Activated T-helper 1 cell treated with anti-CD3 and anti-CD28 coated beads, Interleukin-12 subunit alpha, Interleukin-12 subunit beta, Interleukin-2, Interleukin-4 antibody, amounts not matched to agents 30 ng/mL and 10 ng/mL and 1 ng/mL, durations not matched to agents 14 hours and 24 hours and 36 hours (primary cell): Measurements from ENCODE around the gene TRIM8. TPM values are rescaled to one million over a fixed set of nuclear protein-coding genes. Genes with fewer than 3 reads are reported as not detected.
"Not testable (repeated sequence)": the region's sequence is repeated elsewhere in the genome, so short reads cannot be mapped to it uniquely, and the experiment has no call there.

ENCODE experiments used
- DNase-seq: peaks from one replicate; pipeline ENCODE4 v3.0.0; 2021; ENCODE audit warnings: low spot score
- H3K27ac Mint-ChIP-seq: one replicate; pipeline ENCODE4 v1.8.0; 2021; ENCODE audit warnings: mild to moderate bottlenecking, mixed read lengths
- H3K27me3 Mint-ChIP-seq: one replicate; pipeline ENCODE4 v1.8.0; 2022; ENCODE audit warnings: mild to moderate bottlenecking, moderate library complexity, mixed read lengths; ENCODE audit not compliant: insufficient read depth
- H3K36me3 Mint-ChIP-seq: one replicate; pipeline ENCODE4 v1.8.0; 2021; ENCODE audit warnings: low read depth, mixed read lengths
- H3K4me1 Mint-ChIP-seq: one replicate; pipeline ENCODE4 v1.8.0; 2021; ENCODE audit warnings: low read depth, mixed read lengths
- H3K4me3 Mint-ChIP-seq: one replicate; pipeline ENCODE4 v1.8.0; 2021; ENCODE audit warnings: mild to moderate bottlenecking, moderate library complexity, mixed read lengths
- H3K9me3 Mint-ChIP-seq: one replicate; pipeline ENCODE4 v1.8.0; 2021; ENCODE audit warnings: mixed read lengths
- intact Hi-C: fragments of 100-400 bp; cut with micrococcal nuclease; formaldehyde crosslinking; loops from one replicate; pipeline ENCODE4 v1.15.1; 2024
- total RNA-seq: library from RNA; stranded (reverse); gene quantifications from 2 replicates; pipeline ENCODE4 v1.2.3, GENCODE V29; 2022

Gene TRIM8
- total RNA-seq, 1 donor from 2014 or later: 111 TPM

DNA sequence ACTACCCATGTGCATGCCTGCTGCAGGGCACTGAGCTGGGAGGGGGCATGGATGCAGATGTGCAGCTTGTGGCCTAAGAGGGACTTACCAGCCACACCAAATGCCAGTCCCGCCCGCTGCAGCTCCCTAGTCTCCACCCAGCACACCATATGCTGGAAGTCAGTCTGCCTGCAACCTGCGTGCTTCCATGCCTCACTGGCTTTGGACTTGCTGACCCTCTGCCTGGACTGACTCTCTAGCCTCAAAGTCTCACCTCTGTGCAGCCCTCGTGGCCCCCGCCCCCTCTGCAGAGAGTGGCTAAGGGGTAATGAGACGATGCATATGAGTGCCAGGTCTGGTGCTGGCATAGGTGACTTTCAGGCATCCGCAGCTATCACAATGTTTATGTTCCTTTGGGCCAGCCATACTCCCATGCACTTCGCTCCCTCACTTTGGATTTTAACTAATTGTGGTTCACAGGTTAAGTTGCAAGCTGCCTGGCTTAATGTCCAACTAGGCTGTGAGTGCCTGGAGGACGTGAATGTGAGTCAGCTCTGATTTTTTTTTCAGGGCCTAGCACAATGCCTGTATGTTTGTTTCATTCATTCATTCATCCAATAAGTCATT is 21.7 kb downstream of the TRIM8 start:
- no peak for DNase-seq
- H3K4me3 Mint-ChIP-seq: no peak overlapping the region
- no peaks in the 10 kb centered on the region for H3K9me3 Mint-ChIP-seq
- peaks cover 25% of the 10 kb centered on the region for H3K4me1 Mint-ChIP-seq
- H3K36me3 Mint-ChIP-seq: no peaks in the 10 kb centered on the region
- H3K27me3 Mint-ChIP-seq: peaks cover 2% of the 10 kb centered on the region
- no peak overlapping the region for H3K27ac Mint-ChIP-seq
- intact Hi-C loops: no loop called here

DNA sequence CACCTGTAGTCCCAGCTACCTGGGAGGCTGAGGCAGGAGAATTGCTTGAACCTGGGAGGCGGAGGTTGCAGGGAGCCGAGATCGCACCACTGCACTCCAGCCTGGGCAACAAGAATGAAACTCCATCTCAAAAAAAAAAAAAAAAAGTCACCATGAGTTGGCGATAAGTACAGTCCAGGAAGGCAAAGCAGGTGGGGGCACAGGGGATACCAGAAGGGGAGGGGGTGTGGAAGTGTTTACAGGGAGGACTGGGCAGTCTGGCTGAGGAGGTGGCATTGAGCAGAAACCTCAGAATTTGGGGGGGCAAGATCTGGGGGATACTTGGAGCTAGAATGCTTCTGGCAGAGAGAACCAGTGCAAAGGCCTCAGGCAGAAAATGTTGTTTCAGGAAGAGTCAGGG is 23.1 kb downstream of the TRIM8 start:
- Mint-ChIP-seq H3K4me1 (peaks cover 13% of the 10 kb centered on the region), H3K27ac (peak overlapping the region; percentile 16)
- DNase-seq, H3K9me3 Mint-ChIP-seq, H3K36me3 Mint-ChIP-seq, H3K27me3 Mint-ChIP-seq, H3K4me3 Mint-ChIP-seq, intact Hi-C loops: not testable (repeated sequence)

DNA sequence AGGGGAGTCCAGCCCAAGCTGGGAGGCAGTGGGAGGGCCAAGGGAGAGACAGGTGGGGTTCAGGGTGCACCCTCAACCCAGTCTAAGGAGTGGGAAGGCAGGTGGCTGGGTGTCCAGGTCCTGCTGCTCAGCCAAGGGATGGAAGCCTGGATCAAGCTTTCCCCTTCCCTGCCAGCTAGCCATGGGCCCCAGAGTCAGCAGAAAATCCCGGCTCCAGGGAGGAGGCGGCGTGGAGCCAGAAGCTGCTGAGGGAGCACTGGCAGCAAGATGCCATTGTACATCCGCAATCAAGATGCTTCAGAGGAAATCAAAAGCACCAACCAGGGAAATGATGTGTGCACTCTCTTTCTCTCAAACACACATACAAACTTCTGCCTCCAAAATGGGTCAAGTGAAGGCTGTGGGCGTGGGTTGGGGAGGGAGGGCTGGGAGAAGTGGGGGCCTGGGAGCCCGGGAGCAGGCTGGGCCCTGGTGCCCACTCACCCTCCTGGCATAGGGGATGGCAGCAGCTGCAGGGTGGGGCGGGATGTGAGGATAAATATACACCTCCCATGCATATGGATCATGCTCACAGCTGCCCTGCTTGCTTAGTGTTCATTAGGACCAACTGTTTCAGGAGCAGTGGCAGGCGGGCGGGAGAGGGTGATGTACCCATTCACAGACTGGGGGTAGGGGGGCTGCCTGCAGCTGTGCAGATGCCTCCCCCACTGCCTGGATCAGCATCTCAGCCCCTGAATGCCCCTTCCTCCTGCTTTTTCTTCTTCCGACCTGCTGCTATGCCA is 24.2 kb downstream of the TRIM8 start:
- Mint-ChIP-seq H3K4me1 (peaks cover 13% of the 10 kb centered on the region), H3K4me3 (no peak overlapping the region), H3K27ac (no peak overlapping the region), H3K36me3 (no peaks in the 10 kb centered on the region), H3K9me3 (no peaks in the 10 kb centered on the region), H3K27me3 (peaks cover 2% of the 10 kb centered on the region)
- intact Hi-C loops: no loop called here
- DNase-seq: no peak

DNA sequence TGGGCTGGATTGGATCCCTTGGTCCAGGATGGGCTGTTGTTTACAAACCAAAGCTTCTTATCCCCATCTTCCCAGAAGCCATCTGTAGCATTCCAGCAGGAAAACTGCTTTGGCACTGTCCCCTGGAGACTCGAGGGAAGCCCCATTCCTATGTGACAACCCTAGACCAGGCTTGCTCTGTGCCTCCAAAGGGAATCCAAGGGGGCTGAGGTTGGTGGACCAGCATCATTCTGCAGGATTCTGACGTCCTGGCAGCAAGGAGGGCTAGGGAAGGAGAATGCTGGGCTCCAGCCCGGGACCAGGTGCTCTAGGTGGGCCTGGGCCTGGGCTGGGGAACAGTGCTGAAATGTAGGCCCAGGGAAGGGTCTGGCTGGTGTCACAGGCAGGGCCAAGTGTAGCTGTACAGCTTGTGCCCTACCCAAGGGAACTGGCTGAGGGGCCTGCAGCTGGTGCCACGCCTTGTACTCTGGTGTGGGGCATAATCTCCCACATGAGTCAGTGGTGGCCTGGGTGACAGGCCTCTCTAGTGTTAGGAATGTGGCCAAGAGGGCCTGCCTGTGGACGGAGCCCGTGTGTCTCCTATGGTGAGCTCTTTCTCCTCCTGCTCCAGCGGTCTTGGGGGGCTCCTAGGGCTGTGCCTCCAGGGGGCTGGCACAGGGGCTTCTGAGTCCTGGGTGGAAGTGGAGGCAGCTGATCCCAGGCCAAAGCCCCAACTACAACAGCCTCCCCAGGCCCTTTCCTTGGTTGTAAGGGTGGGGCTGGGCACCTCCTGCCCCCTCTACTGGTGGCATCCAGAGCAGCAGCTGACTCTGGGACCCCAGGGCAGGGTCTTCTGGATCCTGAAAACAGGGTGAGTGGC is 25.2 kb downstream of the TRIM8 start:
- H3K9me3 Mint-ChIP-seq: no peaks in the 10 kb centered on the region

DNA sequence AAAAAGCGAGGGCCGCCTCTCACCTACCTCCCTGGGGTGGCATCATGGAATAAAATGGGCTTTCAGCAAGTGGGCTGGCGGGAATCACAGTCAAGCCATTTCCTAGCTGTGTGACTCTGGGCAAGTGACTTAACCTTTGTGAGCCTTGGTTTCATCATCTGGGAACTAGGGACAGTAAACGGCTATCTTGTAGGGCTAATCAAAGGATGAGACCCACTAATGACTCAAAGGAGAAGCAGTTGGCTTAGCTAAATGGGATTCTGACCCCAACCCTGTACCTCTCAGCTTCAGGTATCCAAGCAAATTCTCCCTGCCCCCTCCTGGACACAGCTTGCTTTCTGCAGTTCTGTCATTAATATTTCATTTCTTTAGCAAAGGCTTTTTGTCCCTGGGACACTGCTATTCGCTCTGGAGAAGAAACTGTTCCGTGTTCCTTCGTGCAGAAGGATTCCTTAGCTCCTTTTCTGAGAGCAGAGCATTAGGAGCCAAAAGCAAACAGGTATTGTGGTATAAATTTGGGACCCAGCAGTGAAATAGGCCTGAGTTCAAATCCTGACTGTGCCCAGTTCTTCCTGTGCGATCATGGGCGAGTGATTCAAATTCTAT is 25.9 kb downstream of the TRIM8 start:
- peaks cover 2% of the 10 kb centered on the region for H3K27me3 Mint-ChIP-seq
- peaks cover 1% of the 10 kb centered on the region for H3K36me3 Mint-ChIP-seq
- H3K4me1 Mint-ChIP-seq: peaks cover 30% of the 10 kb centered on the region
- DNase-seq: no peak
- intact Hi-C loops: no loop called here
- no peak overlapping the region for H3K27ac Mint-ChIP-seq
- no peaks in the 10 kb centered on the region for H3K9me3 Mint-ChIP-seq
- H3K4me3 Mint-ChIP-seq: no peak overlapping the region

More for the DNA sequence above, 25.2 kb downstream of the TRIM8 start:
- H3K27ac Mint-ChIP-seq: no peak overlapping the region
- peaks cover 1% of the 10 kb centered on the region for H3K36me3 Mint-ChIP-seq
- H3K4me3 Mint-ChIP-seq: no peak overlapping the region
- H3K4me1 Mint-ChIP-seq: peaks cover 22% of the 10 kb centered on the region
- H3K27me3 Mint-ChIP-seq: peaks cover 2% of the 10 kb centered on the region
- intact Hi-C loops: no loop called here
- DNase-seq: no peak

DNA sequence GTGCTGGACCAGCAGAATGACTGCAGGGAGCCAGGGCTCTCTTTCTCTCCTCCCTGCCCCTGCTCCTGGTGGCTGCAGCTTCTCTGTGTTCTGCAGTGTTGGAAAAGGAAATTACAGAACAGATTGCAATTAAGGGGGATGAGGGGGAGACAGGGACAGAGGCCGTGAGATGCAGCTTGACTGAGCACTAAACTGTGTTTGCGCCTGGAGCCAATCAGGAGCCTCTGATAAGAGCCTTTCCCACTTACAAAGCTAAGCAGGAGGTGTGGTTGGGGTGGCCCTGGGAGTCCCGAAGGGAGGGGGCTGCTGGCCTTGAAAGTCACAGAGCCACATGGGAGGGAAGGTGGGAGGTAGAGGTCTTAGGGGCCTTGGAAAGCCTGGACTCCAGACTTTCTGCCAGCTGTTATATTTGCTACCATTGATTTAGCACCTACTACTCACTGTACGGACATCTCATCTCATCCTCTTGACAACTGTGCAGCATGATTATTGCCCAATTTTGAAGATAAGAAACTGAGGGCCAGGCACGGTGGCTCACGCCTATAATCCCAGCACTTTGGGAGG is 26.7 kb downstream of the TRIM8 start:
- no peak for DNase-seq
- Mint-ChIP-seq H3K9me3 (no peaks in the 10 kb centered on the region), H3K27ac (no peak overlapping the region), H3K4me3 (no peak overlapping the region), H3K4me1 (peaks cover 36% of the 10 kb centered on the region), H3K27me3 (no peaks in the 10 kb centered on the region), H3K36me3 (peaks cover 1% of the 10 kb centered on the region)
- intact Hi-C loops: no loop called here

DNA sequence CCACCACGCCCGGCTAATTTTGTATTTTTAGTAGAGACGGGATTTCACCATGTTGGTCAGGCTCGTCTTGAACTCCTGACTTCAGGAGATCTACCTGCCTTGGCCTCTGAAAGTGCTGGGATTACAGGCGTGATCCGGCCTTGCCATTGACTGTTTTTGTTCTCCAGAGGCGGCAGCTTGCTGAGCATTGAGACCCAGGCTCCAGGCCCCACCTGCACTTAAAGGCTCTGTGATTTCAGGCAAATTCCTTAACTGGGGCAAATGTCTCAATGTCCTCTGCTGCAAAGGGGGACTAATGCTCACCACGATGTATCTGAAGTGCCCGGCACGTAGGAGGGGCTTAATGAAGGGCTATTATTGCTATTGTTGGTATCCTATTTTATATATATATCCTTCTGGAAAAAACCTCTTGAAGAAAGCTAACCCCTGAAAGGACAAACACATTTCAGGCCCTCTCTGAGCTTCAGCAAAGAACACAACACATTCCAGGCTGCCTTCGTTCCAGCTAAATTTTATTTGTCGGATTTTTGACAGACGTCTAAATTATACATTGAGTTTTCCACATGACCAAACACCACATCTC is 29.0 kb downstream of the TRIM8 start:
- Mint-ChIP-seq H3K36me3 (peaks cover 1% of the 10 kb centered on the region), H3K27me3 (no peaks in the 10 kb centered on the region), H3K4me1 (peaks cover 27% of the 10 kb centered on the region), H3K9me3 (no peaks in the 10 kb centered on the region), H3K27ac (peak overlapping the region; percentile 69), H3K4me3 (peak overlapping the region; percentile 71)
- no peak for DNase-seq
- intact Hi-C loops: no loop called here

DNA sequence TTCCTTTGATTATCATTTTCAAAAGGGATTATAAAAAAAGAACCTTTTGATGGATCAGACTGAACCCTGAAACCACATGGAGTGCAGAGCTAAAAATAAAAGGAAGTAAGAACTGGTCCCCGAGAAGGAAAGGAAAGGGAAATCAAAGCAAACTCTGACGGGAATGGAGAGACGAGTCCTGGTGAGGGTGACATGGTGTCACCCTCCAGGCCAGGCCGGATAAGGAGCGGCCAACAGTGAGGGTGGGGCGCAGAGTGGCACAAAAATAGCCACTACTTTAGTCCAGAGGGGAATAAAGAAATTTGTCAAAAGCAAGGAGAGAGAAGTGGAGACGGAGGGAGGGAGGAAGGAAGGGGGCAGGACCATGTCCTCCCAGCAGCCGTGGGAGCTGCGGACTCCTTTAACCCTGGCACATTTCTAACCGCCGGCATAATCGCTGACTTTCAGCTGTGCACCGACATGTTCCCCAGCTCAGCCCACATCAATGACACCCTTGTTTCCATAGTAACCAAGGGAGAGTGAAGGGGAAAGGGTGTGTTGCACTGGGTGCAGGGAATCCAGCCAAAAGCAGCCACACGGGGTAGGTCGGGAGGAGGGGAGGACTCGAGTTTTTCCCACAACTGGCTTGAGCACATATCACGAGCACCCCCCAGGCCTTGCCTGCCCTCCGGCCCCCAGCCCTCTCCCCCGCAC is 29.7 kb downstream of the TRIM8 start:
- peak; percentile 69 for DNase-seq
- peaks cover 25% of the 10 kb centered on the region for H3K4me1 Mint-ChIP-seq
- peak overlapping the region; percentile 69 for H3K27ac Mint-ChIP-seq
- peaks cover 1% of the 10 kb centered on the region for H3K36me3 Mint-ChIP-seq
- intact Hi-C loops: loop anchor here (1.0 to 2.0 kb wide), 4 partner anchors 13 to 69 kb away; partner anchors contain the start of gene WBP1L
- H3K4me3 Mint-ChIP-seq: peak overlapping the region; percentile 71
- no peaks in the 10 kb centered on the region for H3K9me3 Mint-ChIP-seq
- H3K27me3 Mint-ChIP-seq: no peaks in the 10 kb centered on the region

DNA sequence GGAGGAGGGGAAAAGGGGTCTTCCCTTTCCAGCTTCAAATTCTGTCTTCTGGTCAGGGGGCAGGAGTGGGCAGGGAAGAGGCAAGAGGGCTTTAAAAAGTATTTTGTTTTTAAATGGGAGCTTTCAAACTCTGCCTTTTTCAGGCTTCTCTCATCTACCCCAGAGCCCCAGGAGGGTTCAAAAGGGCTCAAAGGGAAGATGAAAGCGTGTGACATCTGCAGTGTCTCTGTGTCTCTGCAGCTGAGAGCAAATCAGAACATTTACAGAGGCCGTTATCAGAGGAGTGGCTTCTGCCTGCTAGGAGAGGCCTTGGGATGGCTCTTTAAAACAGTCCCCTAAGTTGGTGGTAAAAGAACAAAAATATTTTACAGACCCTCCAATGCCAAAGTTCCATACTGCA is 30.3 kb downstream of the TRIM8 start:
- intact Hi-C loops: loop anchor here (1.0 to 2.0 kb wide), 4 partner anchors 13 to 68 kb away; partner anchors contain the start of gene WBP1L
- H3K4me3 Mint-ChIP-seq: peak overlapping the region; percentile 71
- H3K27me3 Mint-ChIP-seq: no peaks in the 10 kb centered on the region
- H3K4me1 Mint-ChIP-seq: peaks cover 25% of the 10 kb centered on the region
- DNase-seq: no peak
- peaks cover 1% of the 10 kb centered on the region for H3K36me3 Mint-ChIP-seq
- no peak overlapping the region for H3K27ac Mint-ChIP-seq
- H3K9me3 Mint-ChIP-seq: no peaks in the 10 kb centered on the region

DNA sequence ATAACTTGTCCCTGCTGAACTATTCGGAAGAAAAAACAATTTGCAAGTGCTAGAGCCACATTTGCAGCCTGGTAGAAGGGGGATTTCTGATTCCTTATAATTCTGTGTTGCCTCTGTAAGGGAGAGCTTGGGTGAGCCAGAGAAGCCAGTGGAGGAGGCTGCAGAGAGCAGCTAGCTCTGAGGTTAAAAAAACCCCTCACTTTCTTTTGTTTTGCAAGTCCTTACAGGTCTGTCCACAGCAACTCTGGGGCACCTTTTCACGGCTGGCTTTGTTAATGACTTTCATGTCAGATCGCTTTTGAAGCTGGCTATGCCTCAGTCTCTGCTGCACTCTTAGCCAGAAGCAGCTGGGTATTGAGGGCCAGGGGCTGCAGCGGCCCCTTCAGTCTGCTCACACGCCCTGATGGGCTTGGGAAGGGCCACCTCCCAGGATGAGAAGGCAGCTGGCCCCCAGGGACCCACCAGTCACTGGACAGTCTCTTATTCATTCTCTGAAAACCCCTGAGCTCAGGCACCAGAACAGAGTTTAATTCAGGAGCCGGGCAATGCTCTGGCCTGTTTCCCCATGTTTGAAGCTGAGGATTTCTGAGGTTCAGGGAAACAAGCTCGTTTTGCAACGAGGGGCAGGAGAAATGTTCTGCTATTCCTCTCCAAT is 30.9 kb downstream of the TRIM8 start:
- intact Hi-C loops: loop anchor here (2.0 kb wide), 2 partner anchors 38 to 68 kb away; partner anchors contain the start of gene WBP1L
- H3K4me3 Mint-ChIP-seq: no peak overlapping the region
- no peak overlapping the region for H3K27ac Mint-ChIP-seq
- no peaks in the 10 kb centered on the region for H3K9me3 Mint-ChIP-seq
- H3K27me3 Mint-ChIP-seq: no peaks in the 10 kb centered on the region
- H3K4me1 Mint-ChIP-seq: peaks cover 25% of the 10 kb centered on the region
- H3K36me3 Mint-ChIP-seq: peaks cover 1% of the 10 kb centered on the region
- DNase-seq: no peak
